GM23248 (cell line): ENCODE measurements around the gene TNFRSF8.

ENCODE experiments used
- EZH2 ChIP-seq: fragments of 200-600 bp; sonication (generic); IDR thresholded peaks from 2 replicates; pipeline ENCODE4 v1.6.1; 2018; ENCODE audit warnings: antibody characterized with exemption, mild to moderate bottlenecking; ENCODE audit not compliant: insufficient read depth, poor library complexity, severe bottlenecking
- EZH2phosphoT487 ChIP-seq: fragments of 200-600 bp; sonication (generic); IDR thresholded peaks from 2 replicates; pipeline ENCODE4 v1.6.1; 2018; ENCODE audit warnings: antibody characterized with exemption, moderate library complexity, mild to moderate bottlenecking, low read depth; ENCODE audit not compliant: insufficient read depth

- no peak for TF ChIP-seq EZH2
- TF ChIP-seq EZH2phosphoT487 = no peak
Observed at GRCh38 chr1:12145616-12146342, 82.7 kb downstream of the TNFRSF8 start.
